Peyer's patch (tissue), 4 donors: ENCODE results near the gene IFT20. TPM values are rescaled to one million over a fixed set of nuclear protein-coding genes. Genes with fewer than 3 reads are reported as not detected.
A peak's percentile ranks its signal among the peaks of the same experiment; 100 is the strongest.

ENCODE experiments used
- DNase-seq, 3 donors: peaks; one replicate each; pipeline ENCODE4 v3.0.0-alpha.2; 2017 to 2019
- H3K27ac ChIP-seq, 4 donors: fragments of 200-600 bp; sonication (generic); one replicate each; pipeline ENCODE4 v1.5.1; 2016 to 2019
- H3K27me3 ChIP-seq, 2 donors: fragments of 200-600 bp; sonication (generic); one replicate each; pipeline ENCODE4 v1.5.1; 2019
- H3K36me3 ChIP-seq, 3 donors: fragments of 200-600 bp; sonication (generic); one replicate each; pipeline ENCODE4 v1.5.1; 2016 to 2019
- H3K4me1 ChIP-seq, 4 donors: fragments of 200-600 bp; sonication (generic); one replicate each; pipeline ENCODE4 v1.5.1; 2016 to 2019
- H3K4me3 ChIP-seq, 4 donors: fragments of 200-600 bp; sonication (generic); 1 replicate in 3 of 4; 2 replicates in 1 of 4; pipeline ENCODE4 v1.5.1; 2016 to 2019; ENCODE audit warnings: mild to moderate bottlenecking in 1 of 4
- H3K9me3 ChIP-seq, 4 donors: fragments of 200-600 bp; sonication (generic); one replicate each; pipeline ENCODE4 v1.5.1; 2016 to 2019; ENCODE audit warnings: mild to moderate bottlenecking in 1 of 4
- CTCF ChIP-seq, 6 experiments: fragments of 450-650 bp in 4 of 6; fragments of 200-600 bp in 2 of 6; sonication (generic) in 1 of 6; IDR thresholded peaks; one replicate each; pipeline ENCODE4 v1.5.1; 2017 to 2019; ENCODE audit warnings: antibody characterized with exemption in 6 of 6, mild to moderate bottlenecking in 3 of 6, moderate library complexity in 1 of 6
- POLR2A ChIP-seq, 2 donors: fragments of 450-650 bp; IDR thresholded peaks; one replicate each; pipeline ENCODE4 v1.5.1; 2017; ENCODE audit warnings: antibody characterized with exemption in 2 of 2, mild to moderate bottlenecking in 2 of 2, moderate library complexity in 2 of 2
- total RNA-seq, 4 donors: library from RNA; depleted of rRNA; stranded (reverse); fragments of >200 nt; gene quantifications; one replicate each; pipeline ENCODE4 v1.1.0, GENCODE V29; 2016

IFT20 gene
- total RNA-seq, 4 donors from 2014 or later = 34.7 to 69.7 (median 62.0) TPM

DNA sequence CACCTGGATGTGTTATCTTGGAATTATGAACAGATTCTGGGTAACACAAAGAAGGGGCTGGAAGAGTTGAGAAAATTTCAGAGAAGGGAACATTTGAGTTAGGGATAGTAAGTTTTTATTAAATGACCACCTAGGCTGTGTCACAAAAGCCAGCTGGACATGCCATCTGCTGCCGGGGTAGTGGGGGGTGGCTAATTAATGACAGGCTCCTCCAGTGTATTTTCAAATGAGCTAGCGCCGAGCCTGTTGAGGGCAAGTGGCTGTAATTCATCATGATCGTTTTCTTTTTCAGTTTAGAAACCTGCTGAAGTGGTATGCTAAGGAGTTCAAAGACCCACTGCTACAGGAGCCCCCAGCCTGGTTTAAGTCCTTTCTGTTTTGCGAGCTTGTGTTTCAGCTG is 10.1 kb downstream of the IFT20 start:
- peaks cover 0 to 24% (median 0%) of the 10 kb centered on the region in 3 donors for H3K36me3 ChIP-seq
- H3K4me1 ChIP-seq = peaks cover 0 to 2% (median 0%) of the 10 kb centered on the region in 4 donors
- TF ChIP-seq POLR2A (IDR thresholded peaks at IDR 0.05) (no peak), CTCF (IDR thresholded peaks at IDR 0.05) (no peak)

DNA sequence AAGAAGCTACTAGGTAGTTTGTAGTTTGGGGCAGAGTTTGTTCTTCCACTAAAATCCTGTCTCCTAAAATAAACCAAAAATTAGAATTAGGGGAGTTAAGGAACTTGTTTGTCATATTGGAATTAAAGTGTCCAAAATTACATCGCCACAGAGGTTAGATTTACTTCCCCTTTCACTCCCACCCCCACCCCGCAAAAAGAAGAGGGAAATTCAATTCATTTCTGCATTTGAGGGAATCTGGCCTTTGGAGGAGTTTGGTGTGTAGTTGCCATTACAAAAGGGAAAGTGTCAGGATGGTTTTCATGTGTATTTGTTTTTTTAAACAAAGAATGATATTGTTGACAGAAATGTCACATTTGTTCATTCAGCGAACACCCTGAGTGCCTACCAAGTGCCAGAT is 10.5 kb downstream of the IFT20 start:
- no peak overlapping the region for H3K4me3 ChIP-seq
- TF ChIP-seq POLR2A (IDR thresholded peaks at IDR 0.05) (no peak), CTCF (IDR thresholded peaks at IDR 0.05) (no peak)
- DNase-seq = no peak
- peaks cover 0 to 7% (median 2%) of the 10 kb centered on the region in 4 donors for H3K4me1 ChIP-seq
- no peaks in the 10 kb centered on the region for H3K27me3 ChIP-seq
- H3K36me3 ChIP-seq = peaks cover 0 to 20% (median 0%) of the 10 kb centered on the region in 3 donors
- H3K27ac ChIP-seq = no peak overlapping the region
- H3K9me3 ChIP-seq = no peaks in the 10 kb centered on the region

More for the DNA sequence above, 10.1 kb downstream of the IFT20 start:
- peak in 1 of 3 donors; percentile 8 for DNase-seq
- no peak overlapping the region for H3K4me3 ChIP-seq
- no peaks in the 10 kb centered on the region for H3K9me3 ChIP-seq
- no peaks in the 10 kb centered on the region for H3K27me3 ChIP-seq
- no peak overlapping the region for H3K27ac ChIP-seq

DNA sequence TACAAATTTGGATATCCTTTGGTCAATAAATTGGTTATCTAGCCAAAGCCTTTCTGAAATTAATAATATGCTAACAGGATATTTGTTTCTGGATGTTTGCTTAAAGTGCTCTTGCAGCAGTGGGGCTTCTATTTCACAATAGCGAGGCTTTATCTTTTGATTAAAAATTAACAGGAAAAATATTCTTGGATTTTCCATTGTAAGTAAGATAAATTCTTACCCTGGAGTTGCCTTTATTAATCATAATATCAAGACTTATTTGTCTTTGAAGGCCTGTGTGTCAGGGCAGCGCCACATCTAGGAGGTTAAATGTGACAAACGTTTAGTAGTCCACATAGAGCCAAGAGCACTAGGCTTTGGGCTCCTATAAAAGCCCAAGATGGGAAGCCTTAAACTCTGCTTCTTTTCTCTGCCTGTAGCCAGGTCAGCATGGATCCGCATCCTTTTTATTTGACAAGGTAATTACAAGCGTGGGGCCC is 11.0 kb downstream of the IFT20 start:
- Histone ChIP-seq H3K27me3 (no peaks in the 10 kb centered on the region), H3K9me3 (no peaks in the 10 kb centered on the region), H3K36me3 (peaks cover 0 to 16% (median 0%) of the 10 kb centered on the region in 3 donors), H3K4me3 (no peak overlapping the region), H3K4me1 (peaks cover 0 to 11% (median 4%) of the 10 kb centered on the region in 4 donors), H3K27ac (no peak overlapping the region)
- TF ChIP-seq CTCF (IDR thresholded peaks at IDR 0.05) (no peak), POLR2A (IDR thresholded peaks at IDR 0.05) (no peak)
- peak in 1 of 3 donors; percentile 10 for DNase-seq

- Histone ChIP-seq H3K27me3 (no peaks in the 10 kb centered on the region), H3K4me3 (no peak overlapping the region), H3K4me1 (peaks cover 0 to 19% (median 8%) of the 10 kb centered on the region in 4 donors), H3K27ac (no peak overlapping the region), H3K9me3 (no peaks in the 10 kb centered on the region), H3K36me3 (no peaks in the 10 kb centered on the region)
- TF ChIP-seq POLR2A (IDR thresholded peaks at IDR 0.05) (no peak), CTCF (IDR thresholded peaks at IDR 0.05) (no peak)
- DNase-seq = no peak
These were observed 14.8 kb downstream of the IFT20 start for GRCh38 chr17:28320215-28321061.

DNA sequence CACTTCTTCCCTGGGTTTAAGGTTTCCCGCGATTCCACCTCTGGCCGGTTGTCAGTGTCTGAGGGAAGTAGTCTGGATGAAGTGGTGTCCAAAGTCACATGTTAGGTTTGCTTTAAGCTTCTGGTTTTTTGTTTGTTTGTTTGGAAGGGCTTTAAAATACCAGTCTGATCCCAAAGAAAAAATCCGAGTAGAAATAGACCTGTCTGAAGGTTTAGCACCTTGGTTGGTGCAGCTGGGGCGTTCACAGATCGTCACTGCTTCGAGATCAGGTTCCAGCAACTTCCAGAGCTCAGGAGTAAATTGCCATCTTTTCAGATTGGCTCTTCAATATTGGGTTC is 15.7 kb downstream of the IFT20 start:
- H3K4me3 ChIP-seq = peak overlapping the region; percentile 47 to 76 (median 68)
- no peaks in the 10 kb centered on the region for H3K27me3 ChIP-seq
- no peaks in the 10 kb centered on the region for H3K9me3 ChIP-seq
- H3K27ac ChIP-seq = peak overlapping the region; percentile 28 to 67 (median 66)
- no peak for TF ChIP-seq CTCF (IDR thresholded peaks at IDR 0.05)
- no peak for TF ChIP-seq POLR2A (IDR thresholded peaks at IDR 0.05)
- no peaks in the 10 kb centered on the region for H3K36me3 ChIP-seq
- no peak for DNase-seq
- peaks cover 0 to 19% (median 8%) of the 10 kb centered on the region in 4 donors for H3K4me1 ChIP-seq
